ENCODE data around the gene RPL3. TPM values are rescaled to one million over a fixed set of nuclear protein-coding genes. Genes with fewer than 3 reads are reported as not detected.
"Not testable (repeated sequence)": the region's sequence is repeated elsewhere in the genome, so short reads cannot be mapped to it uniquely, and the experiment has no call there.

The RPL3 gene
- total and polyA plus RNA-seq, 4 donors = 1,521 to 2,749 (median 1,961) TPM

DNA sequence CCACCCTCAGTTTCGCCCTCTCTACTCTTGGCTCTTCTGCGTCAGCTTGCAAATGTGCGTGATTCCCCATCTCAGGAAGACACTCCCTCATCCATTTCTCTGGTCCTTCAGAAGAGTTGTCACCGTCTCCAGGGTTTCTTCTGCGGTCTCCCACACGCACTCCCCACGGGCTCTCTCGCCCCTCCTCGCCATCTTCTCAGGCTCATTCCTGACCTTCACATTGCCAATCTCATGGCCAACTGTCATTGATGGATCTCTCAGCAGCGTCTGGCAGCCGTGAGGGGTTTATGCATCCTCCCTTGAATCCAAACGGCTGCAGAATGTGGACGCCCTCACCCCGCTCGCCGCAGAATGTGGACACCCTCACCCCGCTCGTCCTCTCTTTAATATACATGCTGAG, 40.8 kb upstream of the RPL3 start:
- ATAC-seq (ENCODE audit: insufficient read depth, low FRiP score) = no peak
- H3K4me3 ChIP-seq = no peak overlapping the region

DNA sequence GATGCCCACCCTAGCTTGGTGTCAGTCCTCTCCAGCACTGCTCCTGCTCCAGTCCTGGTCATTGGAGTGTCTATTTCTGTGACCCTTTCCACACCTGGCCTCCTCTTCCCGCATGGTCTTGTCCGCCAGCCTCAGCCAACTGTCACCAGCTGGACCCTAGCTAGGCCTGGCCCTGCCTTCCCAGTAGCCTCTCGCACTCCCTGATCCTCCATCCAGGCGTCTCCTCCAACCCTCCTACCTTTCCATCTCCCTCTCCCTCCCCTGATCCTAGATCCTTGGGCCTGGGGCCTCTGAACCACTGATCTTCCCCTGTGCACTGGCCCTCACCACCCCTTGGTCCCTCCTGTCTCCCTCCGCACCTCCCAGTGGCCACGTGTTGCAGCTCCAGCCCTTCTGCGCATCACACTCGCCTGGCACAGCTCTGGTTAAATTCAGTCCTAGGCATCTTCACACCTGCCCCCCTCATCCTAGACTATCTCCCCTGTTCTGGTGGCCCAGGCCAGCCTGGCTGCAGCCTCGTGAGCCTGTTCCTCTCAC, 40.3 kb upstream of the RPL3 start:
- no peaks in the 10 kb centered on the region for H3K9me3 ChIP-seq (ENCODE audit: control insufficient read depth in 4 of 4, insufficient read depth in 3 of 4, low read length in 3 of 4)

More for the DNA sequence above, 40.8 kb upstream of the RPL3 start:
- 86 to 93% methylated on average over 18 of the region's 18 CpGs for WGBS, 2 donors
- Histone ChIP-seq H3K36me3 (ENCODE audit: control insufficient read depth in 4 of 4, insufficient read depth in 4 of 4, low read length in 4 of 4) (no peaks in the 10 kb centered on the region), H3K4me1 (ENCODE audit: control insufficient read depth in 5 of 5, insufficient read depth in 5 of 5, low read length in 5 of 5) (peaks cover 0 to 22% (median 6%) of the 10 kb centered on the region in 5 donors), H3K27me3 (ENCODE audit: control insufficient read depth in 3 of 3, insufficient read depth in 3 of 3, low read length in 2 of 3) (no peaks in the 10 kb centered on the region), H3K27ac (ENCODE audit: low read depth in 1 of 2, low read length in 1 of 2) (no peak overlapping the region), H3K9me3 (ENCODE audit: control insufficient read depth in 4 of 4, insufficient read depth in 3 of 4, low read length in 3 of 4) (no peaks in the 10 kb centered on the region), H3K9ac (ENCODE audit: insufficient read depth in 1 of 2, low read length in 2 of 2) (no peak overlapping the region)
- TF ChIP-seq, protein P1, sequence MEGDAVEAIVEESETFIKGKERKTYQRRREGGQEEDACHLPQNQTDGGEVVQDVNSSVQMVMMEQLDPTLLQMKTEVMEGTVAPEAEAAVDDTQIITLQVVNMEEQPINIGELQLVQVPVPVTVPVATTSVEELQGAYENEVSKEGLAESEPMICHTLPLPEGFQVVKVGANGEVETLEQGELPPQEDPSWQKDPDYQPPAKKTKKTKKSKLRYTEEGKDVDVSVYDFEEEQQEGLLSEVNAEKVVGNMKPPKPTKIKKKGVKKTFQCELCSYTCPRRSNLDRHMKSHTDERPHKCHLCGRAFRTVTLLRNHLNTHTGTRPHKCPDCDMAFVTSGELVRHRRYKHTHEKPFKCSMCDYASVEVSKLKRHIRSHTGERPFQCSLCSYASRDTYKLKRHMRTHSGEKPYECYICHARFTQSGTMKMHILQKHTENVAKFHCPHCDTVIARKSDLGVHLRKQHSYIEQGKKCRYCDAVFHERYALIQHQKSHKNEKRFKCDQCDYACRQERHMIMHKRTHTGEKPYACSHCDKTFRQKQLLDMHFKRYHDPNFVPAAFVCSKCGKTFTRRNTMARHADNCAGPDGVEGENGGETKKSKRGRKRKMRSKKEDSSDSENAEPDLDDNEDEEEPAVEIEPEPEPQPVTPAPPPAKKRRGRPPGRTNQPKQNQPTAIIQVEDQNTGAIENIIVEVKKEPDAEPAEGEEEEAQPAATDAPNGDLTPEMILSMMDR (IDR thresholded peaks at IDR 0.05; ENCODE audit: control extremely low read depth, extremely low read depth) = no peak
- DNase-seq = no peak

DNA sequence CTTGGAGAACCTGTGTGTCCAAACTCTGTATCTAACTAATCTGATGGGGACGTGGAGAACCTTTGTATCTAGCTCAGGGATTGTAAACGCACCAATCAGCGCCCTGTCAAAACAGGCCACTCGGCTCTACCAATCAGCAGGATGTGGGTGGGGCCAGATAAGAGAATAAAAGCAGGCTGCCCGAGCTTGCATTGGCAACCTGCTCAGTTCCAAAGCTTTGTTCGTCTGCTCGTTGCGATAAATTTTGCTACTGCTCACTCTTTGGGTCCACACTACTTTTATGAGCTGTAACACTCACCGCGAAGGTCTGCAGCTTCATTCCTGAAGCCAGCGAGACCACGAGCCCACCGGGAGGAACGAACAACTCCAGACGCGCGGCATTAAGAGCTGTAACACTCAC, 38.8 kb upstream of the RPL3 start:
- ATAC-seq (ENCODE audit: insufficient read depth, low FRiP score); DNase-seq; H3K4me3 ChIP-seq; H3K27ac ChIP-seq (ENCODE audit: low read depth in 1 of 2, low read length in 1 of 2); H3K9ac ChIP-seq (ENCODE audit: insufficient read depth in 1 of 2, low read length in 2 of 2); H3K27me3 ChIP-seq (ENCODE audit: control insufficient read depth in 3 of 3, insufficient read depth in 3 of 3, low read length in 2 of 3); H3K9me3 ChIP-seq (ENCODE audit: control insufficient read depth in 4 of 4, insufficient read depth in 3 of 4, low read length in 3 of 4); H3K36me3 ChIP-seq (ENCODE audit: control insufficient read depth in 4 of 4, insufficient read depth in 4 of 4, low read length in 4 of 4); H3K4me1 ChIP-seq (ENCODE audit: control insufficient read depth in 5 of 5, insufficient read depth in 5 of 5, low read length in 5 of 5): not testable (repeated sequence)
- WGBS, 2 donors = 87 to 94% methylated on average over 14 of the region's 17 CpGs

More for the DNA sequence above, 40.3 kb upstream of the RPL3 start:
- Histone ChIP-seq H3K36me3 (ENCODE audit: control insufficient read depth in 4 of 4, insufficient read depth in 4 of 4, low read length in 4 of 4) (no peaks in the 10 kb centered on the region), H3K4me3 (no peak overlapping the region), H3K27ac (ENCODE audit: low read depth in 1 of 2, low read length in 1 of 2) (no peak overlapping the region), H3K9ac (ENCODE audit: insufficient read depth in 1 of 2, low read length in 2 of 2) (no peak overlapping the region), H3K27me3 (ENCODE audit: control insufficient read depth in 3 of 3, insufficient read depth in 3 of 3, low read length in 2 of 3) (no peaks in the 10 kb centered on the region), H3K4me1 (ENCODE audit: control insufficient read depth in 5 of 5, insufficient read depth in 5 of 5, low read length in 5 of 5) (peaks cover 0 to 22% (median 6%) of the 10 kb centered on the region in 5 donors)
- TF ChIP-seq, protein P1 (IDR thresholded peaks at IDR 0.05; ENCODE audit: control extremely low read depth, extremely low read depth) = no peak
- ATAC-seq (ENCODE audit: insufficient read depth, low FRiP score) = no peak
- DNase-seq = no peak
- WGBS, 2 donors = 90 to 96% methylated on average over 9 of the region's 9 CpGs

DNA sequence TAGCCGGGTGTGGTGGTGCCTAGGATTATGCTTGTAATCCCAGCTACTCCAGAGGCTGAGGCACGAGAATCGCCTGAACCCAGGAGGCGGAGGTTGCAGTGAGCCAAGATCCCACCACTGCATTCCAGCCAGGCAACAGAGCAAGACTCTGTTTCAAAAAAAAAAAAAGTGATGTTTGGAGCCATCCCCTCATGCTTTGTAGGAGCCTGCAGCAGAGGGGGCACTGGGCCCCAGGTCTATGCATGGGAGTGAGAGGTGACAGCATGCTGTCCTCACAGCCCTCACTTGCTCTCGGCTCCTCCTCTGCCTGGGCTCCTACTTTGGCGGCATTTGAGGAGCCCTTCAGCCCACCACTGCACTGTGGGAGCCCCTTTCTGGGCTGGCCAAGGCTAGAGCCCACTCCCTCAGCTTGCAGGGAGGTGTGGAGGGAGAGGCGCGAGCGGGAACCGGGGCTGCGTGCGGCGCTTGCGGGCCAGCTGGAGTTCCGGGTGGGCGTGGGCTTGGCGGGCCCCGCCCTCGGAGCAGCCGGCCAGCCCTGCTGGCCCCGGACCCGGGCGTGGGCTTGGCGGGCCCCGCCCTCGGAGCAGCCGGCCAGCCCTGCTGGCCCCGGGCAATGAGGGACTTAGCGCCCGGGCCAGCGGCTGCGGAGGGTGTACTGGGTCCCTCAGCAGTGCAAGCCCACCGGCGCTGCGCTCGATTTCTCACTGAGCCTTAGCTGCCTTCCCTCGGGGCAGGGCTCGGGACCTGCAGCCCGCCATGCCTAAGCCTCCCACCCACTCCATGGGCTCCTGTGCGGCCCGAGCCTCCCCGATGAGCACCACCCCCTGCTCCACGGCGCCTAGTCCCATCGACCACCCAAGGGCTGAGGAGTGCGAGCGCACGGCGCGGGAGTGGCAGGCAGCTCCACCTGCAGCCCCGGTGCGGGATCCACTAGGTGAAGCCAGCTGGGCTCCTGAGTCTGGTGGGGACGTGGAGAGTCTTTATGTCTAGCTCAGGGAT, 38.0 kb upstream of the RPL3 start:
- H3K27me3 ChIP-seq (ENCODE audit: control insufficient read depth in 3 of 3, insufficient read depth in 3 of 3, low read length in 2 of 3); H3K9ac ChIP-seq (ENCODE audit: insufficient read depth in 1 of 2, low read length in 2 of 2); H3K36me3 ChIP-seq (ENCODE audit: control insufficient read depth in 4 of 4, insufficient read depth in 4 of 4, low read length in 4 of 4); ATAC-seq (ENCODE audit: insufficient read depth, low FRiP score); H3K4me3 ChIP-seq; H3K9me3 ChIP-seq (ENCODE audit: control insufficient read depth in 4 of 4, insufficient read depth in 3 of 4, low read length in 3 of 4); H3K27ac ChIP-seq (ENCODE audit: low read depth in 1 of 2, low read length in 1 of 2); H3K4me1 ChIP-seq (ENCODE audit: control insufficient read depth in 5 of 5, insufficient read depth in 5 of 5, low read length in 5 of 5); DNase-seq: not testable (repeated sequence)
- 95 to 97% methylated on average over 41 to 44 of the region's 53 CpGs for WGBS, 2 donors

Measured in lung (tissue), 12 donors.